HG03469 (cell line): ENCODE results near the gene NPAS3.
"Not testable (repeated sequence)": the region's sequence is repeated elsewhere in the genome, so short reads cannot be mapped to it uniquely, and the experiment has no call there.

Experiments
- ATAC-seq: cut with Tn5 transposase; IDR thresholded peaks from one replicate; pipeline ENCODE4 v1.9.1; 2021; ENCODE audit warnings: mild to moderate bottlenecking, moderate library complexity, moderate number of reproducible peaks; ENCODE audit not compliant: unreplicated experiment

The NPAS3 gene

GRCh38 chr14:33068626-33069025 lies 129.9 kb downstream of the NPAS3 start:
- no peak for ATAC-seq

GRCh38 chr14:33070475-33070874 lies 131.8 kb downstream of the NPAS3 start:
- ATAC-seq: no peak

- no peak for ATAC-seq
Measured at GRCh38 chr14:33073023-33073422, 134.3 kb downstream of the NPAS3 start.

- no peak for ATAC-seq
Measured at GRCh38 chr14:33081259-33081658, 142.6 kb downstream of the NPAS3 start.

- ATAC-seq: no peak
Measured at GRCh38 chr14:33085799-33086198, 147.1 kb downstream of the NPAS3 start.

GRCh38 chr14:33088274-33088673 lies 149.6 kb downstream of the NPAS3 start:
- not testable (repeated sequence) for ATAC-seq

GRCh38 chr14:33098016-33098415 lies 159.3 kb downstream of the NPAS3 start:
- ATAC-seq: no peak

GRCh38 chr14:33103489-33103888 lies 164.8 kb downstream of the NPAS3 start:
- ATAC-seq: no peak

- ATAC-seq: no peak
Measured at GRCh38 chr14:33103966-33104365, 165.3 kb downstream of the NPAS3 start.

- no peak for ATAC-seq
Measured at GRCh38 chr14:33110737-33111443, 172.2 kb downstream of the NPAS3 start.

- ATAC-seq: no peak
Measured at GRCh38 chr14:33114331-33114730, 175.7 kb downstream of the NPAS3 start.

- no peak for ATAC-seq
Measured at GRCh38 chr14:33118668-33119067, 180.0 kb downstream of the NPAS3 start.

- ATAC-seq: no peak
Measured at GRCh38 chr14:33120341-33120740, 181.7 kb downstream of the NPAS3 start.

GRCh38 chr14:33120966-33121365 lies 182.3 kb downstream of the NPAS3 start:
- ATAC-seq: no peak

- ATAC-seq: no peak
Measured at GRCh38 chr14:33123281-33123680, 184.6 kb downstream of the NPAS3 start.

- ATAC-seq: no peak
Measured at GRCh38 chr14:33126433-33126832, 187.8 kb downstream of the NPAS3 start.

GRCh38 chr14:33127531-33127930 lies 188.9 kb downstream of the NPAS3 start:
- no peak for ATAC-seq

GRCh38 chr14:33131801-33132200 lies 193.1 kb downstream of the NPAS3 start:
- ATAC-seq: no peak

- no peak for ATAC-seq
Measured at GRCh38 chr14:33134162-33134561, 195.5 kb downstream of the NPAS3 start.

GRCh38 chr14:33134975-33135374 lies 196.3 kb downstream of the NPAS3 start:
- ATAC-seq: no peak

- ATAC-seq: no peak
Measured at GRCh38 chr14:33150666-33151428, 212.2 kb downstream of the NPAS3 start.

- no peak for ATAC-seq
Measured at GRCh38 chr14:33163109-33163508, 224.4 kb downstream of the NPAS3 start.
